ENCODE data around the gene KIF22. TPM values are rescaled to one million over a fixed set of nuclear protein-coding genes. Genes with fewer than 3 reads are reported as not detected.

Gene KIF22
- total RNA-seq, 1 donor from 2014 or later: 14.3 TPM

DNA sequence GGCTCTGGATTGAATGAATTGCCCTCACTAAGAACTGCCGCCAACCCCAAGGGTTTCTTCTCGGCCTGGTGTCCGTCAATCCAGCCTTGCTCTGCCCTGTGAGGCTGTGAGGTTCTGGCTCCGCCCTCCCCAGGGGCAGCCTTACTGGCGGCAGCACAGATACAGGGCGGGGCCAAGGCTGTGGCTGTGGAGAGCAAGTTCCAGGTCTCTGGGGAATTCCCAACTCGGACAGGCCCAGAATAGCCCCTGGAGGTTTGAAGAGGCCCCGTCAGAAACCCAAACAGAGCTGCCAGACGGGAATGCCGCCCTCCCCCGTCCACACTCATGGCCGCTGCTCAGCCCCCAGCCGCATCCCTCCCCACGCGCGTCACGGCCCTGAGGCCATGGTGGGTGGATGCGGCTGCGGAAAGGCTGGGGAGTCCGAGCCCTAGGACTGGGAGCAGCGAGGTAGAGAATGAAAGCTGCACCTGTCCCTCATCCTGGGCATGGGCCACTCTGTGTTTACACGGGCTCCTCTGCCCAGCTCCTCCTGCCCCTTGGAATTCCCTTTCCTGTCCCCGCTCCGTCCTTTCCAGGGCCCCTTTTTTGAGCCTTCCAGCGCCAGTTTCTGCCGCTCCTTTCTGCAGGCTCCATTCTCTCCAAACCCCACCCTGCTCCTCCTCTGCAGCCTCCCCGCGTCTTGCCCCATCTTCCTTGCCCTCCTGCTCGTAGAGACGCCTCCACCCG is 20.8 kb downstream of the KIF22 start:
- DNase-seq (ENCODE audit: low read depth): peak; percentile 95
- no peaks in the 10 kb centered on the region for H3K36me3 ChIP-seq (ENCODE audit: insufficient read depth, low read length)
- peaks cover 37% of the 10 kb centered on the region for H3K4me1 ChIP-seq (ENCODE audit: insufficient read depth, low read length)
- H3K4me1 Mint-ChIP-seq (ENCODE audit: low read depth, unreplicated experiment): peaks cover 34% of the 10 kb centered on the region
- no peak for TF ChIP-seq EZH2 (IDR thresholded peaks at IDR 0.05; ENCODE audit: insufficient read depth, low read length)
- TF ChIP-seq, protein P1, sequence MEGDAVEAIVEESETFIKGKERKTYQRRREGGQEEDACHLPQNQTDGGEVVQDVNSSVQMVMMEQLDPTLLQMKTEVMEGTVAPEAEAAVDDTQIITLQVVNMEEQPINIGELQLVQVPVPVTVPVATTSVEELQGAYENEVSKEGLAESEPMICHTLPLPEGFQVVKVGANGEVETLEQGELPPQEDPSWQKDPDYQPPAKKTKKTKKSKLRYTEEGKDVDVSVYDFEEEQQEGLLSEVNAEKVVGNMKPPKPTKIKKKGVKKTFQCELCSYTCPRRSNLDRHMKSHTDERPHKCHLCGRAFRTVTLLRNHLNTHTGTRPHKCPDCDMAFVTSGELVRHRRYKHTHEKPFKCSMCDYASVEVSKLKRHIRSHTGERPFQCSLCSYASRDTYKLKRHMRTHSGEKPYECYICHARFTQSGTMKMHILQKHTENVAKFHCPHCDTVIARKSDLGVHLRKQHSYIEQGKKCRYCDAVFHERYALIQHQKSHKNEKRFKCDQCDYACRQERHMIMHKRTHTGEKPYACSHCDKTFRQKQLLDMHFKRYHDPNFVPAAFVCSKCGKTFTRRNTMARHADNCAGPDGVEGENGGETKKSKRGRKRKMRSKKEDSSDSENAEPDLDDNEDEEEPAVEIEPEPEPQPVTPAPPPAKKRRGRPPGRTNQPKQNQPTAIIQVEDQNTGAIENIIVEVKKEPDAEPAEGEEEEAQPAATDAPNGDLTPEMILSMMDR (IDR thresholded peaks at IDR 0.05; ENCODE audit: insufficient read depth, low read depth, low read length): no peak
- H3K9me3 Mint-ChIP-seq (ENCODE audit: unreplicated experiment): no peaks in the 10 kb centered on the region
- no peaks in the 10 kb centered on the region for H3K27me3 Mint-ChIP-seq (ENCODE audit: low read depth, unreplicated experiment)
- H3K27ac Mint-ChIP-seq (ENCODE audit: unreplicated experiment): peak overlapping the region; percentile 93
- H3K79me2 ChIP-seq (ENCODE audit: insufficient read depth, low read length): peaks cover 37% of the 10 kb centered on the region
- H3K27ac ChIP-seq (ENCODE audit: low read depth, low read length): peak overlapping the region; percentile 64
- H3K4me3 ChIP-seq (ENCODE audit: insufficient read depth, low read depth, low read length): peak overlapping the region; percentile 46
- peaks cover 34% of the 10 kb centered on the region for H4K20me1 ChIP-seq (ENCODE audit: insufficient read depth, low read length)
- no peaks in the 10 kb centered on the region for H3K27me3 ChIP-seq (ENCODE audit: insufficient read depth, low read length)
- peak overlapping the region; percentile 93 for H3K4me2 ChIP-seq (ENCODE audit: low read length)
- H3K9me3 ChIP-seq (ENCODE audit: insufficient read depth, low read depth, low read length): no peaks in the 10 kb centered on the region
- peaks cover 9% of the 10 kb centered on the region for H3K36me3 Mint-ChIP-seq (ENCODE audit: low read depth, unreplicated experiment)
- peak overlapping the region; percentile 84 for H3K9ac ChIP-seq (ENCODE audit: low read length)
- no peak for FAIRE-seq
- H3K4me3 Mint-ChIP-seq (ENCODE audit: unreplicated experiment): peak overlapping the region; percentile 81
- H2AFZ ChIP-seq (ENCODE audit: low read depth, low read length): no peak overlapping the region

DNA sequence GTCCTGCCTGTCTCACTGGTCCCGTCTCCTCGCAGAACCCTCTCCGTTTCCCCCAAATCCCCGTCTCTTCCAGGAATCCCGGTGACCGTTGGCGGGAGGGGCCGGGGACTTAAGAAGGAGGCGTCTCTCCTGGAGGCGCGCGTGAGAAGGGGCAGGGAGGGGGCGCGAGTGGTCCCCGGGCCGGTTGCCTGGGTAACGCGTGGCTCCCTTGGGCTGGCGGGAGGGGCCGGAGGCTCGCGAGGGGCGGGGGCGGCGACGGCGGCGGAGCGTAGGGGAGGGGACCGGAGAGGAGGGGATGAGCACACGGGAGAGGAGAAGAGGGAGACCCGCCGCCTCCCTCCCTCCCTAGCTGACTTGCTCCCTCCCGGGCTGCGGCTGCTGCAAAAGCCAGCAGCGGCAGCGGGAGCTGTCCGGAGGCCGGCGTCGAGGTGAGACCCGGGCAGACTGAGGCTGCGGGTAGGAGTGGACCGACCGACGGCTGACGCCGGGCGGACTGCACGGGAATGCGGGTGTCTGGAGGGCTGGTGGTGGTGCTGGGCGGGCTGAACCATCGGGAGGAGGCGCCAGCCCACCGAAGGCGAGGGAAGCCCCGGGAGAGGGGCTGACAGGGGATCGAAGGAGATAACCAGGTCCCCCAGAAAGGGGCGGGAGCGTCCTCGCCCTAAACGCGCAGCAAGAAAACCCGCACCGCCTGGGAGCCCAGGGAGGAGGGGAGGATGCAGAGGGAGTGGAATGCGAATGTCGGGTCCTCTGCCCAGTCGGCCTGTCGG is 21.5 kb downstream of the KIF22 start, which contains the start of gene PRRT2:
Gene PRRT2 (plus strand): TSS at position 298 of the 770 bp plus-strand sequence. CDS start 862 bp downstream, outside the sequence.
- DNase-seq (ENCODE audit: low read depth): no peak
- TF ChIP-seq, protein P1 (IDR thresholded peaks at IDR 0.05; ENCODE audit: insufficient read depth, low read depth, low read length): no peak
- TF ChIP-seq EZH2 (IDR thresholded peaks at IDR 0.05; ENCODE audit: insufficient read depth, low read length): no peak
- Histone ChIP-seq H4K20me1 (ENCODE audit: insufficient read depth, low read length) (peaks cover 34% of the 10 kb centered on the region), H3K27me3 (ENCODE audit: insufficient read depth, low read length) (no peaks in the 10 kb centered on the region), H3K4me1 (ENCODE audit: insufficient read depth, low read length) (peaks cover 37% of the 10 kb centered on the region), H3K9me3 (ENCODE audit: insufficient read depth, low read depth, low read length) (no peaks in the 10 kb centered on the region), H3K4me3 (ENCODE audit: insufficient read depth, low read depth, low read length) (peak within 1 kb of the TSS; percentile 59), H3K36me3 (ENCODE audit: insufficient read depth, low read length) (no peaks in the 10 kb centered on the region), H3K9ac (ENCODE audit: low read length) (peak within 1 kb of the TSS; percentile 84), H3K27ac (ENCODE audit: low read depth, low read length) (peak within 1 kb of the TSS; percentile 64), H2AFZ (ENCODE audit: low read depth, low read length) (peak within 1 kb of the TSS; percentile 54), H3K4me2 (ENCODE audit: low read length) (peak within 1 kb of the TSS; percentile 93), H3K79me2 (ENCODE audit: insufficient read depth, low read length) (peaks cover 44% of the 10 kb centered on the region)
- H3K36me3 Mint-ChIP-seq (ENCODE audit: low read depth, unreplicated experiment): peaks cover 9% of the 10 kb centered on the region
- peak within 1 kb of the TSS; percentile 83 for H3K4me3 Mint-ChIP-seq (ENCODE audit: unreplicated experiment)
- H3K4me1 Mint-ChIP-seq (ENCODE audit: low read depth, unreplicated experiment): peaks cover 37% of the 10 kb centered on the region
- no peaks in the 10 kb centered on the region for H3K27me3 Mint-ChIP-seq (ENCODE audit: low read depth, unreplicated experiment)
- peak within 1 kb of the TSS; percentile 93 for H3K27ac Mint-ChIP-seq (ENCODE audit: unreplicated experiment)
- no peaks in the 10 kb centered on the region for H3K9me3 Mint-ChIP-seq (ENCODE audit: unreplicated experiment)
- no peak for FAIRE-seq

Data from astrocyte (in vitro differentiated cells and primary cell).